ENCODE measurements around the gene GPAM.
"Not testable (repeated sequence)": the region's sequence is repeated elsewhere in the genome, so short reads cannot be mapped to it uniquely, and the experiment has no call there.

The GPAM gene

GRCh38 chr10:112115781-112116385 lies 67.7 kb downstream of the GPAM start:
- DNase-seq (ENCODE audit: low read depth): no peak
- in situ Hi-C loops (cut with HindIII; ENCODE audit: low sequenced_read_pairs): no loop called here
- H3K4me3 ChIP-seq (ENCODE audit: low read depth, low read length): no peak overlapping the region
- TF ChIP-seq CTCF (IDR thresholded peaks at IDR 0.05; ENCODE audit: low read depth, low read length, missing control alignments): peak; percentile 45

- in situ Hi-C loops (cut with HindIII; ENCODE audit: low sequenced_read_pairs): not testable (repeated sequence)
These were observed 73.8 kb downstream of the GPAM start for GRCh38 chr10:112109779-112110178.

More at GRCh38 chr10:112109779-112110178, 73.8 kb downstream of the GPAM start:
- DNase-seq (ENCODE audit: low read depth); H3K4me3 ChIP-seq (ENCODE audit: low read depth, low read length): not testable (repeated sequence)

All from astrocyte of the cerebellum (primary cell).